HCT116 (cell line): ENCODE results near the gene SPARC. TPM values are rescaled to one million over a fixed set of nuclear protein-coding genes. Genes with fewer than 3 reads are reported as not detected.

Experiments used
- ATAC-seq: fragments of 200-7000 bp; cut with Tn5 transposase; 2 replicates; pipeline ENCODE4 v1.9.1; 2020; ENCODE audit warnings: mild to moderate bottlenecking, moderate library complexity
- BruUV-seq: library from RNA; stranded (reverse); fragments of 400-500 nt; replicated peaks from 2 replicates; lab custom pipeline; 2021; lab: Mats Ljungman, UMichigan
- CTCF ChIA-PET: fragments of 300-600 bp; sonication (Branson Sonifier 250); formaldehyde crosslinking; loops from one replicate; lab custom pipeline; 2021; ENCODE audit warnings: antibody characterized with exemption; lab: Charles Lee
- POLR2A ChIA-PET: fragments of 300-600, 350-600 bp; sonication (Branson Sonifier 250); formaldehyde crosslinking; loops from one replicate; lab custom pipeline; 2021; ENCODE audit warnings: antibody characterized with exemption; lab: Charles Lee
- RAD21 ChIA-PET, 2 experiments: fragments of 300-600 bp; sonication (Branson Sonifier 250); formaldehyde crosslinking; loops; one replicate each; lab custom pipeline; 2023; ENCODE audit warnings: low total read pairs in 2 of 2; ENCODE audit not compliant: uncharacterized antibody in 2 of 2, unreplicated experiment in 2 of 2, low non-redundant PET in 1 of 2; lab: Charles Lee
- DNase-seq: peaks from one replicate; pipeline ENCODE4 v3.0.0-alpha.2; 2010; ENCODE audit warnings: low read depth, low spot score
- H2AFZ ChIP-seq: fragments of 200-600 bp; shearing (Covaris generic), sonication (generic); 2 replicates; pipeline ENCODE4 v1.6.1; 2017; ENCODE audit warnings: low read depth, mixed run types, mixed read lengths, antibody characterized with exemption, low read length; ENCODE audit not compliant: poor library complexity, severe bottlenecking
- H3K27ac ChIP-seq: 2 replicates; pipeline ENCODE4 v1.5.1; 2012; ENCODE audit warnings: low read depth, low read length
- H3K27me3 ChIP-seq: fragments of 200-600 bp; sonication (generic); 2 replicates; pipeline ENCODE4 v1.6.1; 2016; ENCODE audit warnings: mixed run types, low read length, mixed read lengths; ENCODE audit not compliant: insufficient read depth
- H3K36me3 ChIP-seq, 2 experiments: fragments of 200-500 bp in 1 of 2; fragments of 200-600 bp in 1 of 2; sonication (Bioruptor generic) in 1 of 2; sonication (generic) in 1 of 2; 2 replicates each; pipeline versions ENCODE4 v1.5.1 to v1.6.1; 2014 to 2016; ENCODE audit warnings: low read length in 2 of 2, inconsistent platforms in 1 of 2, mixed read lengths in 1 of 2, mixed run types in 1 of 2; ENCODE audit not compliant: insufficient read depth in 2 of 2, control insufficient read depth in 1 of 2
- H3K4me1 ChIP-seq, 2 experiments: fragments of 200-600 bp in 1 of 2; sonication (generic) in 1 of 2; 2 replicates each; pipeline versions ENCODE4 v1.5.1 to v1.6.1; 2012 to 2017; ENCODE audit warnings: low read length in 2 of 2, inconsistent platforms in 1 of 2, mild to moderate bottlenecking in 1 of 2, mixed read lengths in 1 of 2, mixed run types in 1 of 2, moderate library complexity in 1 of 2; ENCODE audit not compliant: insufficient read depth in 2 of 2, control insufficient read depth in 1 of 2
- H3K4me2 ChIP-seq: fragments of 200-600 bp; sonication (generic); 2 replicates; pipeline ENCODE4 v1.6.1; 2017; ENCODE audit warnings: mixed run types, low read length, mixed read lengths
- H3K4me3 ChIP-seq, 2 experiments: fragments of 200-600 bp in 1 of 2; sonication (generic) in 1 of 2; replicated peaks in 1 of 2; 2 replicates each; pipeline ENCODE4 v1.5.1; 2011 to 2016; ENCODE audit warnings: low read length in 2 of 2, control low read depth in 1 of 2, low read depth in 1 of 2, mild to moderate bottlenecking in 1 of 2, mixed read lengths in 1 of 2, mixed run types in 1 of 2
- H3K79me2 ChIP-seq: fragments of 200-600 bp; sonication (generic); 2 replicates; pipeline ENCODE4 v1.6.1; 2017; ENCODE audit warnings: mild to moderate bottlenecking, mixed run types, low read length, moderate library complexity, mixed read lengths; ENCODE audit not compliant: insufficient read depth
- H3K9ac ChIP-seq: fragments of 200-600 bp; sonication (generic); 2 replicates; pipeline ENCODE4 v1.6.1; 2016; ENCODE audit warnings: low read length, mixed read lengths
- H3K9me2 ChIP-seq: fragments of 200-600 bp; sonication (generic), shearing (Covaris generic); 2 replicates; pipeline ENCODE4 v1.6.1; 2017; ENCODE audit warnings: mixed run types, mild to moderate bottlenecking, moderate library complexity; ENCODE audit not compliant: insufficient read depth
- H3K9me3 ChIP-seq, 2 experiments: fragments of 200-500 bp in 1 of 2; fragments of 200-600 bp in 1 of 2; sonication (Bioruptor generic) in 1 of 2; sonication (generic) in 1 of 2; 2 replicates each; pipeline ENCODE4 v1.6.1; 2014 to 2017; ENCODE audit warnings: low read length in 2 of 2, mixed read lengths in 2 of 2, inconsistent platforms in 1 of 2, low read depth in 1 of 2, mild to moderate bottlenecking in 1 of 2, mixed run types in 1 of 2, moderate library complexity in 1 of 2; ENCODE audit not compliant: control insufficient read depth in 1 of 2, insufficient read depth in 1 of 2
- H4K20me1 ChIP-seq: fragments of 200-600 bp; sonication (generic), shearing (Covaris generic); 2 replicates; pipeline ENCODE4 v1.6.1; 2017; ENCODE audit warnings: mixed run types, mild to moderate bottlenecking, moderate library complexity; ENCODE audit not compliant: insufficient read depth
- CTCF ChIP-seq, 3 experiments: fragments of 200-600 bp in 1 of 3; sonication (generic) in 1 of 3; IDR thresholded peaks in 2 of 3; conservative IDR thresholded peaks in 1 of 3; 2 replicates each; pipeline ENCODE4 v1.5.1; 2012 to 2017; ENCODE audit warnings: low read depth in 2 of 3, low read length in 2 of 3, antibody characterized with exemption in 1 of 3, borderline replicate concordance in 1 of 3, control low read depth in 1 of 3, mild to moderate bottlenecking in 1 of 3, mixed read lengths in 1 of 3, mixed run types in 1 of 3, moderate library complexity in 1 of 3; ENCODE audit not compliant: insufficient read depth in 1 of 3
- RAD21 ChIP-seq: IDR thresholded peaks from 2 replicates; pipeline ENCODE4 v1.6.1; 2012; ENCODE audit warnings: low read depth, mild to moderate bottlenecking
- YY1 ChIP-seq: IDR thresholded peaks from 2 replicates; pipeline ENCODE4 v1.6.1; 2011; ENCODE audit warnings: low read length, low read depth, moderate library complexity, mild to moderate bottlenecking; ENCODE audit not compliant: insufficient replicate concordance; ENCODE audit errors: extremely low read depth
- ZFX ChIP-seq: fragments of 450-650 bp; IDR thresholded peaks from 2 replicates; pipeline ENCODE4 v1.6.1; 2017
- intact Hi-C: fragments of 100-400 bp; cut with micrococcal nuclease; formaldehyde crosslinking; loops from 2 replicates; pipeline ENCODE4 v1.10.0; 2022
- total RNA-seq: library from RNA; stranded (reverse); gene quantifications from one replicate; pipeline ENCODE4 v1.2.1, GENCODE V29; 2021; ENCODE audit not compliant: unreplicated experiment

Gene SPARC
- total RNA-seq, 1 experiment from 2014 or later: 3.0 TPM

GRCh38 chr5:151651997-151652645, 34.6 kb downstream of the SPARC start:
- CTCF ChIA-PET: interaction anchor here (0.6 to 3.0 kb wide), 44 partner anchors 9 to 649 kb away, joined by 3 to 42 read pairs (median 5); partner anchors contain the start of genes CCDC69, G3BP1, GM2A and SLC36A1
- no TSS peak for BruUV-seq
- H3K4me2 ChIP-seq: peak overlapping the region; percentile 29; the same call in 1 of the 2 replicates

More at GRCh38 chr5:151651997-151652645, 34.6 kb downstream of the SPARC start:
- TF ChIP-seq CTCF (IDR thresholded peaks at IDR 0.05 in 2 of 3, conservative IDR thresholded peaks at IDR 0.05 in 1 of 3; ENCODE audit: borderline replicate concordance in 1 of 3, insufficient read depth in 1 of 3, low read depth in 2 of 3, low read length in 2 of 3) (peak; percentile 89 to 94 (median 93)), YY1 (peak; percentile 36), RAD21 (peak; percentile 98), ZFX (no peak)
- H3K9me2 ChIP-seq: no peaks in the 10 kb centered on the region
- H3K9ac ChIP-seq: no peak overlapping the region
- no peaks in the 10 kb centered on the region; a peak in 1 of 4 replicates for H3K4me1 ChIP-seq
- no peaks in the 10 kb centered on the region for H4K20me1 ChIP-seq
- no peaks in the 10 kb centered on the region for H3K36me3 ChIP-seq
- no peaks in the 10 kb centered on the region for H3K9me3 ChIP-seq
- ATAC-seq (peak; percentile 99), DNase-seq (peak; percentile 64)
- H2AFZ ChIP-seq: peak overlapping the region; percentile 93
- H3K27me3 ChIP-seq: no peaks in the 10 kb centered on the region
- intact Hi-C loops: loop anchor here (1.0 to 5.0 kb wide), 6 partner anchors 132 to 695 kb away; partner anchors contain the start of gene SLC36A1
- ChIA-PET POLR2A (interaction anchor here (0.7 to 1.0 kb wide), 2 partner anchors 87 to 205 kb away, joined by 3 to 4 read pairs; partner anchors contain the start of gene SLC36A1), RAD21 (interaction anchor here (0.7 to 2.0 kb wide), 14 partner anchors 35 to 650 kb away, joined by 3 to 15 read pairs (median 6); partner anchors contain the start of gene SLC36A1 (in 2 of the 2))
- H3K27ac ChIP-seq: no peak overlapping the region
- no peak overlapping the region for H3K4me3 ChIP-seq
- no peaks in the 10 kb centered on the region for H3K79me2 ChIP-seq
